Liver (tissue), 3 donors: Measurements from ENCODE around the gene CHRM5.

ENCODE experiments used
- EGR1 ChIP-seq, 2 donors: IDR thresholded peaks; 2 replicates each; pipeline ENCODE4 v1.6.1; 2016 to 2018; ENCODE audit warnings: antibody characterized with exemption in 2 of 2, low read depth in 2 of 2
- FOXA1 ChIP-seq: IDR thresholded peaks from 2 replicates; pipeline ENCODE4 v1.6.1; 2016; ENCODE audit warnings: antibody characterized with exemption
- RAD21 ChIP-seq, 2 donors: IDR thresholded peaks; 2 replicates each; pipeline ENCODE4 v1.6.1; 2016; ENCODE audit warnings: antibody characterized with exemption in 2 of 2, mild to moderate bottlenecking in 2 of 2
- TAF1 ChIP-seq: conservative IDR thresholded peaks from 2 replicates; pipeline ENCODE4 v1.6.1; 2016; ENCODE audit warnings: antibody characterized with exemption, mild to moderate bottlenecking
- TF ChIP-seq, protein P1 (sequence below): IDR thresholded peaks from 2 replicates; pipeline ENCODE4 v1.6.1; 2016; ENCODE audit warnings: antibody characterized with exemption, mild to moderate bottlenecking
- TF ChIP-seq, protein P2 (sequence below): fragments of 150-350 bp; IDR thresholded peaks from 2 replicates; pipeline ENCODE4 v1.5.1; 2017; ENCODE audit warnings: improper control_type of control experiment, low read depth, low read length; ENCODE audit not compliant: missing input control
- TF ChIP-seq, protein P3 (sequence below): IDR thresholded peaks from 2 replicates; pipeline ENCODE4 v1.6.1; 2016; ENCODE audit warnings: antibody characterized with exemption
- TF ChIP-seq, protein P4 (sequence below): IDR thresholded peaks from 2 replicates; pipeline ENCODE4 v1.6.1; 2016; ENCODE audit warnings: antibody characterized with exemption
- donor health status: healthy.
- donor health status: healthy.

DNA sequence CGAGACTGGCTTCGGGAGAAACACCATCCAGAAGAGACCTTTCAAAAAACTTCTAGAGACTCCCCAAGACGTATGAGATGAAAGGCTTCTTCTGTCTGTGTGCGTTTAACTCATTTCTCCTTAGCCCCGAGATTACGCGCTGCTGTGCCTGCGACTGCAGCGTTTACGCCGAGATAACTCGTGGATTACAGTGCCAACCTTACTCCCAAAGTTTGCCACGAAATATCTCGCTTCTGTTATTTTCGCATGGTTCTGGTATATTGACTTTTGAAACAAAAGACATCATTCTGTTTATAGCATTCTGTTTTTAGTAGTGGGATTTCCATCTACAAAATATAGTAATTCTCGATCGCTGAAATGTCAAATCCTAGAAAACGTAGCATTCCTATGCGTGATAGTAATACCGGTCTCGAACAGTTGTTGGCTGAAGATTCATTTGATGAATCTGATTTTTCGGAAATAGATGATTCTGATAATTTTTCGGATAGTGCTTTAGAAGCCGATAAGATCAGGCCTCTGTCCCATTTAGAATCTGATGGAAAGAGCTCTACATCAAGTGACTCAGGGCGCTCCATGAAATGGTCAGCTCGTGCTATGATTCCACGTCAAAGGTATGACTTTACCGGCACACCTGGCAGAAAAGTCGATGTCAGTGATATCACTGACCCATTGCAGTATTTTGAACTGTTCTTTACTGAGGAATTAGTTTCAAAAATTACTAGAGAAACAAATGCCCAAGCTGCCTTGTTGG lies 134.1 kb downstream of the CHRM5 start:
- TF ChIP-seq, protein P1, sequence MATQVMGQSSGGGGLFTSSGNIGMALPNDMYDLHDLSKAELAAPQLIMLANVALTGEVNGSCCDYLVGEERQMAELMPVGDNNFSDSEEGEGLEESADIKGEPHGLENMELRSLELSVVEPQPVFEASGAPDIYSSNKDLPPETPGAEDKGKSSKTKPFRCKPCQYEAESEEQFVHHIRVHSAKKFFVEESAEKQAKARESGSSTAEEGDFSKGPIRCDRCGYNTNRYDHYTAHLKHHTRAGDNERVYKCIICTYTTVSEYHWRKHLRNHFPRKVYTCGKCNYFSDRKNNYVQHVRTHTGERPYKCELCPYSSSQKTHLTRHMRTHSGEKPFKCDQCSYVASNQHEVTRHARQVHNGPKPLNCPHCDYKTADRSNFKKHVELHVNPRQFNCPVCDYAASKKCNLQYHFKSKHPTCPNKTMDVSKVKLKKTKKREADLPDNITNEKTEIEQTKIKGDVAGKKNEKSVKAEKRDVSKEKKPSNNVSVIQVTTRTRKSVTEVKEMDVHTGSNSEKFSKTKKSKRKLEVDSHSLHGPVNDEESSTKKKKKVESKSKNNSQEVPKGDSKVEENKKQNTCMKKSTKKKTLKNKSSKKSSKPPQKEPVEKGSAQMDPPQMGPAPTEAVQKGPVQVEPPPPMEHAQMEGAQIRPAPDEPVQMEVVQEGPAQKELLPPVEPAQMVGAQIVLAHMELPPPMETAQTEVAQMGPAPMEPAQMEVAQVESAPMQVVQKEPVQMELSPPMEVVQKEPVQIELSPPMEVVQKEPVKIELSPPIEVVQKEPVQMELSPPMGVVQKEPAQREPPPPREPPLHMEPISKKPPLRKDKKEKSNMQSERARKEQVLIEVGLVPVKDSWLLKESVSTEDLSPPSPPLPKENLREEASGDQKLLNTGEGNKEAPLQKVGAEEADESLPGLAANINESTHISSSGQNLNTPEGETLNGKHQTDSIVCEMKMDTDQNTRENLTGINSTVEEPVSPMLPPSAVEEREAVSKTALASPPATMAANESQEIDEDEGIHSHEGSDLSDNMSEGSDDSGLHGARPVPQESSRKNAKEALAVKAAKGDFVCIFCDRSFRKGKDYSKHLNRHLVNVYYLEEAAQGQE, result no peak
- TF ChIP-seq RAD21 (IDR thresholded peaks at IDR 0.05) (no peak), TAF1 (no peak), EGR1 (IDR thresholded peaks at IDR 0.05; ENCODE audit: low read depth in 2 of 2) (no peak), FOXA1 (no peak)
- TF ChIP-seq, protein P2, sequence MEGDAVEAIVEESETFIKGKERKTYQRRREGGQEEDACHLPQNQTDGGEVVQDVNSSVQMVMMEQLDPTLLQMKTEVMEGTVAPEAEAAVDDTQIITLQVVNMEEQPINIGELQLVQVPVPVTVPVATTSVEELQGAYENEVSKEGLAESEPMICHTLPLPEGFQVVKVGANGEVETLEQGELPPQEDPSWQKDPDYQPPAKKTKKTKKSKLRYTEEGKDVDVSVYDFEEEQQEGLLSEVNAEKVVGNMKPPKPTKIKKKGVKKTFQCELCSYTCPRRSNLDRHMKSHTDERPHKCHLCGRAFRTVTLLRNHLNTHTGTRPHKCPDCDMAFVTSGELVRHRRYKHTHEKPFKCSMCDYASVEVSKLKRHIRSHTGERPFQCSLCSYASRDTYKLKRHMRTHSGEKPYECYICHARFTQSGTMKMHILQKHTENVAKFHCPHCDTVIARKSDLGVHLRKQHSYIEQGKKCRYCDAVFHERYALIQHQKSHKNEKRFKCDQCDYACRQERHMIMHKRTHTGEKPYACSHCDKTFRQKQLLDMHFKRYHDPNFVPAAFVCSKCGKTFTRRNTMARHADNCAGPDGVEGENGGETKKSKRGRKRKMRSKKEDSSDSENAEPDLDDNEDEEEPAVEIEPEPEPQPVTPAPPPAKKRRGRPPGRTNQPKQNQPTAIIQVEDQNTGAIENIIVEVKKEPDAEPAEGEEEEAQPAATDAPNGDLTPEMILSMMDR, result no peak
- TF ChIP-seq, protein P3, sequence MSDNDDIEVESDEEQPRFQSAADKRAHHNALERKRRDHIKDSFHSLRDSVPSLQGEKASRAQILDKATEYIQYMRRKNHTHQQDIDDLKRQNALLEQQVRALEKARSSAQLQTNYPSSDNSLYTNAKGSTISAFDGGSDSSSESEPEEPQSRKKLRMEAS, result no peak
- TF ChIP-seq, protein P4, sequence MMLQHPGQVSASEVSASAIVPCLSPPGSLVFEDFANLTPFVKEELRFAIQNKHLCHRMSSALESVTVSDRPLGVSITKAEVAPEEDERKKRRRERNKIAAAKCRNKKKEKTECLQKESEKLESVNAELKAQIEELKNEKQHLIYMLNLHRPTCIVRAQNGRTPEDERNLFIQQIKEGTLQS, result no peak
